Natural killer cell (primary cell): Measurements from ENCODE around the gene DIPK1B. TPM values are rescaled to one million over a fixed set of nuclear protein-coding genes. Genes with fewer than 3 reads are reported as not detected.

Experiments
- ATAC-seq, 3 donors: fragments of 150-1000 bp in 2 of 3; fragments of 200-7000 bp in 1 of 3; cut with Tn5 transposase; 1 replicate in 1 of 3; 2 replicates in 2 of 3; pipeline ENCODE4 v1.10.0; 2021; ENCODE audit warnings: mild to moderate bottlenecking in 2 of 3, moderate library complexity in 2 of 3
- DNase-seq, 2 donors: peaks; one replicate each; pipeline versions ENCODE4 v3.0.0 to v3.0.0-alpha.2; 2013 to 2021; ENCODE audit warnings: mixed read lengths in 1 of 2
- H3K27ac ChIP-seq: one replicate; pipeline ENCODE4 v1.5.1; 2013; ENCODE audit warnings: mild to moderate bottlenecking, low read length
- H3K27me3 ChIP-seq: one replicate; pipeline ENCODE4 v1.6.1; 2013; ENCODE audit warnings: low read length; ENCODE audit not compliant: control insufficient read depth, insufficient read depth
- H3K36me3 ChIP-seq: one replicate; pipeline ENCODE4 v1.6.1; 2013; ENCODE audit warnings: low read length; ENCODE audit not compliant: control insufficient read depth, insufficient read depth
- H3K4me1 ChIP-seq: one replicate; pipeline ENCODE4 v1.6.1; 2013; ENCODE audit warnings: low read length; ENCODE audit not compliant: control insufficient read depth, insufficient read depth
- H3K4me3 ChIP-seq: one replicate; pipeline ENCODE4 v1.5.1; 2013; ENCODE audit warnings: low read length
- H3K9me3 ChIP-seq: one replicate; pipeline ENCODE4 v1.6.1; 2013; ENCODE audit warnings: low read length; ENCODE audit not compliant: control insufficient read depth, insufficient read depth
- H3K27ac Mint-ChIP-seq, 2 donors: one replicate each; pipeline ENCODE4 v1.8.0; 2022; ENCODE audit warnings: mild to moderate bottlenecking in 2 of 2, mixed read lengths in 2 of 2, moderate library complexity in 1 of 2
- H3K27me3 Mint-ChIP-seq, 2 donors: one replicate each; pipeline ENCODE4 v1.8.0; 2022; ENCODE audit warnings: low read depth in 2 of 2, mixed read lengths in 2 of 2
- H3K36me3 Mint-ChIP-seq: one replicate; pipeline ENCODE4 v1.8.0; 2022; ENCODE audit warnings: mixed read lengths
- H3K4me1 Mint-ChIP-seq, 2 donors: one replicate each; pipeline ENCODE4 v1.8.0; 2022; ENCODE audit warnings: mixed read lengths in 2 of 2
- H3K4me3 Mint-ChIP-seq: one replicate; pipeline ENCODE4 v1.8.0; 2022; ENCODE audit warnings: mild to moderate bottlenecking, moderate library complexity, mixed read lengths
- H3K9me3 Mint-ChIP-seq, 2 donors: one replicate each; pipeline ENCODE4 v1.8.0; 2022; ENCODE audit warnings: mixed read lengths in 2 of 2
- CTCF ChIP-seq: fragments of 200-600 bp; IDR thresholded peaks from one replicate; pipeline ENCODE4 v1.8.0; 2022; ENCODE audit warnings: antibody characterized with exemption
- WGBS: methylation state at CpG from one replicate; pipeline ENCODE4 v1.1.7; 2013; ENCODE audit warnings: missing lambda C conversion rate; ENCODE audit not compliant: insufficient coverage; 5-methylcytosine and 5-hydroxymethylcytosine counted together
- intact Hi-C: fragments of 100-400 bp; cut with micrococcal nuclease; formaldehyde crosslinking; loops from one replicate; pipeline ENCODE4 v1.14.2; 2022
- total RNA-seq, 4 donors: library from RNA; stranded (reverse); fragments of 120-200 nt in 1 of 4; gene quantifications; one replicate each; pipeline versions ENCODE4 v1.2.3 to v1.2.4, GENCODE V29; 2013 to 2022

DIPK1B gene
- total RNA-seq, 3 donors from 2014 or later (not counting 1 experiment from before 2014, with no cell fraction given) = 0.31 to 0.39 TPM; not detected in 1

- no peak for TF ChIP-seq CTCF
- H3K9me3 Mint-ChIP-seq = no peaks in the 10 kb centered on the region
- no peaks in the 10 kb centered on the region for H3K9me3 ChIP-seq
- no peaks in the 10 kb centered on the region for H3K36me3 Mint-ChIP-seq
- H3K4me1 Mint-ChIP-seq = peaks cover 5 to 11% of the 10 kb centered on the region in 2 donors
- DNase-seq (no peak), ATAC-seq (no peak)
- H3K4me1 ChIP-seq = peaks cover 10% of the 10 kb centered on the region
- H3K4me3 Mint-ChIP-seq = no peak overlapping the region
- H3K36me3 ChIP-seq = peaks cover 26% of the 10 kb centered on the region
- H3K27me3 Mint-ChIP-seq = peaks cover 5 to 7% of the 10 kb centered on the region in 2 donors
- H3K4me3 ChIP-seq = no peak overlapping the region
- no peak overlapping the region for H3K27ac ChIP-seq
- WGBS = 92% methylated on average over 20 of the region's 20 CpGs
- H3K27ac Mint-ChIP-seq = no peak overlapping the region
- H3K27me3 ChIP-seq = no peaks in the 10 kb centered on the region
- intact Hi-C loops = no loop called here
These were observed 8.0 kb downstream of the DIPK1B start for GRCh38 chr9:136720251-136720897.

GRCh38 chr9:136720898-136721338, 8.5 kb downstream of the DIPK1B start:
- Mint-ChIP-seq H3K36me3 (no peaks in the 10 kb centered on the region), H3K4me1 (peaks cover 5 to 13% of the 10 kb centered on the region in 2 donors), H3K9me3 (no peaks in the 10 kb centered on the region), H3K27me3 (peaks cover 2 to 3% of the 10 kb centered on the region in 2 donors), H3K4me3 (no peak overlapping the region), H3K27ac (no peak overlapping the region)
- H3K36me3 ChIP-seq = peaks cover 32% of the 10 kb centered on the region
- ATAC-seq (no peak), DNase-seq (no peak)
- 90% methylated on average over 11 of the region's 11 CpGs for WGBS
- intact Hi-C loops = no loop called here
- H3K27me3 ChIP-seq = no peaks in the 10 kb centered on the region
- H3K9me3 ChIP-seq = no peaks in the 10 kb centered on the region
- no peak for TF ChIP-seq CTCF
- no peak overlapping the region for H3K27ac ChIP-seq
- H3K4me1 ChIP-seq = peaks cover 15% of the 10 kb centered on the region
- H3K4me3 ChIP-seq = no peak overlapping the region

- Histone ChIP-seq H3K4me3 (no peak overlapping the region), H3K4me1 (peaks cover 21% of the 10 kb centered on the region), H3K27me3 (no peaks in the 10 kb centered on the region), H3K27ac (no peak overlapping the region), H3K9me3 (no peaks in the 10 kb centered on the region), H3K36me3 (peaks cover 37% of the 10 kb centered on the region)
- no peak for TF ChIP-seq CTCF
- no peak for ATAC-seq
- Mint-ChIP-seq H3K27ac (no peak overlapping the region), H3K9me3 (no peaks in the 10 kb centered on the region), H3K36me3 (no peaks in the 10 kb centered on the region), H3K4me3 (no peak overlapping the region), H3K4me1 (peaks cover 10 to 18% of the 10 kb centered on the region in 2 donors), H3K27me3 (no peaks in the 10 kb centered on the region)
- no peak for DNase-seq
- 86% methylated on average over 30 of the region's 30 CpGs for WGBS
- intact Hi-C loops = no loop called here
These were observed 9.1 kb downstream of the DIPK1B start for GRCh38 chr9:136721339-136722092.
